Activated CD8-positive, alpha-beta memory T cell treated with anti-CD3 and anti-CD28 coated beads, Interleukin-2, amount 50 U/mL, for 4 hours (primary cell): ENCODE measurements around the gene PKP4.
"Not testable (repeated sequence)": the region's sequence is repeated elsewhere in the genome, so short reads cannot be mapped to it uniquely, and the experiment has no call there.

Experiments
- DNase-seq: peaks from one replicate; pipeline ENCODE4 v3.0.0-alpha.2; 2020

Gene PKP4

DNA sequence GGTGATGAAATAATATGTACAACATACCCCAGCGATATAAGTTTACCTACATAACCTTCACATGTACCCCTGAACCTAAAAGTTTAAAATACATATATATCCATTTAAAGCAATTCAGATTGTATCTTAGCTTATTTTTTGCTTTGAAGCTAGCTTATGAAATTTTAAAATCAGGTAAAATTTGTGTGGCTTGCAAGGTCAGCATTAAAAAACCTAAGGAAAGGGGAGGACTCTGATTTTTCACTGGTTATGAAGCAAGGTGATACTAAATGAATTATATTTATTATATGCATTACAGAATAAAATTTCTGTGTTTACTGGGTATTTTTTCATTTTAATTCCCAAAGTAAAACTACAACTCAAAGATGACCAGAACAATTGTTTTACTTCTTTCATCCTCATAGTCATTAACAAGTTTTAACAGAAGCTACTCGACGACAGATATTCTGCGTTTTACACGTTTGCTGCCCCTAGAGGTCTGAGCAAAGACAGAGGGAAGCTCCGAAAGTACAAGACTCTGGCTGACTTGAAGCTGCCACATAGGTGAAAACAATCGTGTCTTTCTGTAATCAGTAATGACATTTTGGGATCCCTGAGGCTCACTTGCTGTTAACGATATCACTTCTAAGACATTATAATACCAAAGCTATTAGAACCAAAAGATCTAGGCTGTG is 17.1 kb downstream of the PKP4 start:
- no peak for DNase-seq

DNA sequence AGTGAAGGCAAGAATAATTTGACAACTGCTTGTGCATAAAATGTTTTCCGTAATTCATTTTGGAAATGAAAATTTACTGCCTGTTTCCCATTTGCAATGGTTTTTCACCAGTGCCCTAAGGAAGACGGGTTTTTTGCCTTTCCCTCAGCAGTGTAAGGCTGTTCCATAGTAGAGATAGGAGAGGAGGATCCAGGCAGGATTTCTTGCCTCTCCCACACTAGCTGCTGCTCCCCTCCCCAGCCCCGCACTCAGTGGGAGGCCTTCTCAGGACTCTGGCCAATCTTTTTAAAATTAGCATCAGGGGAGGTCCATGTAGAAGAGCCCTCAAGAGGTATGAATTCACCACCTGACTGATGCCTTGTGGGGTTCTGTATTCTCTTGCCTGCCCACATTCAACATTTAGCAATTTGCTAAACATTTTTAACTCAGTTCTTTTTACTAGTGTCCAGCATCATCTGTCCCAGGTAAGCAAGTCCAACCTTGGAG is 17.8 kb downstream of the PKP4 start:
- not testable (repeated sequence) for DNase-seq

DNA sequence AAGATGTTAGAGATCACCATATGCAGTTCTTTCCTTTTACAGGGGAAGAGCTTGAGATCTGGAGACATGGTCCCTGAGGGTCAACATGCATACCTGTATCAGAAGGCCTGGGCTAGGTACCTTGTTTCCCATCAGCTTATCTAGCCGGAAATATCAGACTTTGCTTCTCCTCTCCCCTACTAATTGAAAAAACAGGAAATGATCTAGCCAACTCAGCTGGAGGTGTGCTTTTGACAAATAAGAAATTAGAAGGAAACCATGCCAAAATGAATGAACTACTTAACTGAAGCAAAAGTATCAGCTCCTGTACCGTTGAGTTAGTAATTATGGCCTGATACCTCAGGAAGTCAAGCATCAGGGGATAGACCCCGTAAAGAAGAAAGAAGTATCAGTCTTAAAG is 20.4 kb downstream of the PKP4 start:
- DNase-seq = no peak

DNA sequence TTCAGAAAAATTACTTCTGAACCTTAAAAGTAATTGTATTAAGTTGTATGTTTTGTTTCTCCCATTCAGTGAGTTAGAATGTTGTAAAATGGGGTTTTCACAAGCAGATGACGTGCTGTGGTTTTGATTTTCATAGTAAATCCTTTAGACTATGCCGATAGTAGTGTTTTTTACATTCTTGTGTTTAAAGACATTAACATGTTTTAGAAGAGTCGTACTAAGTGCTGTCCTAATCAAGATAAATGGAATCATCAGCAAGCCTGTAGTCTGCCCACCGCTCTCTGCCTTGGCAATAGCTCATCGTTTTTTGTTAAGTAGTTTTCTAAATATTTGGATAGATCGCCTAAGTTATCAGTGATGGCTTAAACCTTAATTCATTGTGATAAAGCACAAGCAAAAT is 21.5 kb downstream of the PKP4 start:
- DNase-seq = no peak

DNA sequence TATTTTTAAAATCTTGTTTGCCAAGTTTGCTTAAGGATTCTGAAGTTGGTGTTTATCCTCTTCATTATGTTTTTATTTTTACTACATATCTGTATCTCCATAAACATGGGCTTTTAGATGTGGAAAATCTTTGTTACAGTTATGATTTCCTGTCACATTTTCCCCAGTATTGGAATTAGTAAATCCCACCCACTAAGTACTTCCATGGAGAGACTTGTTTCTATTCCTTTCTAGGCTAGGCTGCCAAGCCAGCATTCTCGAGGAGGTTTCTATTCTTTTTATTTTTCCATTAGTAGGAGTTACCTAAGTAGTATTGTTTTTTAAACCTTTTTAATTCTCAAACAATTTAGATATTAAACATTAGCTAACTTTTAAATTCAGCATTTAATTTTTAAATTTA is 22.1 kb downstream of the PKP4 start:
- DNase-seq = no peak

DNA sequence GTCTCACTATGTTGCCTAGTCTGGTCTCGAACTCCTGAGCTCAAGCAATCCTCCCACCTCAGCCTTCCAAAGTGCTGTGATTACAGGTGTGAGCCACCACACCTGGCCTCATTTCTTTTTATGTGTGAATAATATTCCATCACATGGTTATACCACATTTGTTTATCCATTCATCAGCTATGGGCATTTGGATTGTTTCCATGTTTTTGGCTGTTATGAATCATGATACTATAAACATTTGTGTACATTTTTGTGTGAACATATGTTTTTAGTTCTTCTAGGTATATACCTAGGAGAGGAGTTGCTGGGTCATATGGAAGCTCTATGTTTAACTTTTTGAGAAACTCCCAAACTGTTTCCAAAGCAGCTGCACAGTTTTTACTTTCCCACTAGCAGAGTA is 24.4 kb downstream of the PKP4 start:
- no peak for DNase-seq

DNA sequence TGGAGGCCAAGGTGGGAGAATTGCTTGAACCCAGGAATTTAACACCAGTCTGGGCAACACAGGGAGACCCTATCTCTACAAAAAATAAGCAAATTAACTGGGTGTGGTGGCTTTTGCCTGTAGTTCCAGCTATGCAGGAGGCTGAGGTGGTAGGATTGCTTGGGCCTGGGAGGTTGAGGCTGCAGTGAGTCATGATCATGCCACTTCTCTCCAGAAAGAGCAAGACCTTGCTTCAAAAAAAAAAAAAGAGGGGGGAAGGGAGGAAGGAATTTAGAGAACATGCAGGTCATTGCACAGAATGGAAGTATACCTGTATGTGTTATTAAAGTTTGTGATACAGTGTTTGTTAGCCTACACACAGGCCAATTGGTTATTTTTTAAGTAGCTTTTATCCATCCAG is 25.8 kb downstream of the PKP4 start:
- no peak for DNase-seq

DNA sequence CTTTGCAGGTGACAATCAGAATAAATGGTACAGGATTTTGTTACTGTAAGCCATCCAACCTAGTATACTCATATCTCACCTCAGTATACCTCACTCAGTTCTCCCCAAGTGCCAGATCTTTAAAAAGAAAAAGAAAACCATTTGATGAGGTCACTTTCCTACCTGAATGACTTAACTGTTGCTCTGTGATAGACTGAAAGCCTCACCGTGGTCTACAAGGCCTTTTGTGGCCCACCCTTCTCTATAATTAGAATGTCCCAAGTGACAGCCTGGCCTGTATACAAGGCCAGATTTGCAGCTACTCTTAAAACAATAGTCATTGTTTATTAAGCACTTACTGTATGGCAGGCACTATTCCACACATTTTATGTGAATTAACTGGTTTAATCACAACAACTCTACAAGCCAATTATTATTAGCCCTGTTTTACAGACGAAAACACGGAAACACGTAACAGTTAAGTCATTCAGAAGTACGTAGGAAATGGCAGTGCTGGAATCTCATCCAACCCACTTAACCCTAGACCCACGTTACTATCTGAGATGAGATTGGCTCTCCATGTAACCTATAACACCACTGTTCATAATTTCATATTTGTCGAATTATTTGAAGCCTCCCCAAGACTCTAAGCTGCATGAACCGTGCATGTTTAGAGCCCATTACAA is 28.3 kb downstream of the PKP4 start:
- no peak for DNase-seq

DNA sequence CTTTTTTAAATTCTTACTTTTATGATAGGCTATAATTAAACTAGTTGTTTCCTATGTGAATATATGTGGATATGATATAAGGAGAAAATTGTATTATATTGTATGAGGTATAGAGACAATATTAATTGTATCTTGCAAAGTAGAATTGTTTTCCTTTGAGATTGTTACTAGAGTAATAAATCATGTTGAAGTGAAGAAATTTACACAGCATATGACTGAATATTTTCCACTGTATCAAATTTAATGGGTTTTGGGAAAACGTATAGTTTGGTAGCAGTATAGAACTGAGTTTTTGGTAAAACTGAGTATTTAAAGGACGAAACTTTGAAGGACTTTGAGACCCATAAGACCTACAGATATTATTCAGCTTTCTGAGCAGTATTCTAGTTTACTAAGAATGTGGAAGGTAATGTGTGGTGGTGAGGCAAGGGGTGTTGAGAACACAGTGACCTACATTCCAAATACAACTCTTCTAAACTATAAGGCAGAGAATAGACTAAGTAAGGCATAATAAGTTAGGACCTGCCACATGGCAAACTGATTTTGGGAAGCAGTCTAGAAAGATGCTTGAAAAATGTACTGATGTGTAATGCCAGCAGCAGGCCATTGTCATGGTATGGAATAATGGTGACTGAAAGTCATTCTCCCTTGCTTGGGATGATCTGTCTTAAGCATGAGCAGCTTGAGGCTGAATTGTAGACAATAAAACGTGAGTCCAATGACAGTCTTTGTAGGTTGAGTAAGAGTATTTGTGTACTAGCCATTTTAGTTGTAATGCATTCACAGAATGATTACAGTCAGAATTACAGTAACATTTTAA is 29.6 kb downstream of the PKP4 start:
- no peak for DNase-seq

DNA sequence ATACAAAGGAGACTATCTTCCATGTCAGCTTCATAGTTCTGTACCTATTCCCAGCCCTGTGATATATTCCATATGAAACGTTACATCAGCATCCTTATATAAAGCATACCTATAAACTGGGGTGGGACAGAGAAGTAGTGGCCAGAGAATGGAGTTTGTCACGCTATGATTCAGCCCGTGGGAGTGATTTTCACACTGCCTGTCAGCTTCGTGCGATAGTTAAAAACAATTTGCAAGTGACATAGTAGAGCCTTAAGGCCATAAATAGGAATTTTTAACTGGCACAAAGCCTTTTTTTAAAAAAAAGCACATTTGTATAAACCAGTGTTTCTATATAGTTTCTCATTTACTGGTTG is 30.2 kb downstream of the PKP4 start:
- no peak for DNase-seq

DNA sequence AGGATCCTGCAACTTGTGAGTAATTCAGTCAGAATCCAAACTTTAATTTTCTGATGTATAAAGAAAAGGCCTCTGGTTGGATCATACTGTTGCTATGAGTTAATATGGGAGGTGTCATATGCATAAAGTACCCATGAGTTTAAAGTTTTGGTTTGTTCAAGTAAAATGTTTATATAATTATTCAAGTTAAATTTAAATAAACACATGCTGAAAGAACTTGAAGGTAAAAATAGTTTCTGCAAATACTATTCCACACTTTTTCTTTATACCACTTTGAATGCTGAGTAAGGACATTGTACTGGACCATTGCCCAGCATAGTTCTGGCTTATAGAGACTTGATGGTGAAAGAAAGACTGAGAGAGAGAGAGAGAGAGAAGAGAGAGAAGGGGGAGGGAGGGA is 30.7 kb downstream of the PKP4 start:
- no peak for DNase-seq

DNA sequence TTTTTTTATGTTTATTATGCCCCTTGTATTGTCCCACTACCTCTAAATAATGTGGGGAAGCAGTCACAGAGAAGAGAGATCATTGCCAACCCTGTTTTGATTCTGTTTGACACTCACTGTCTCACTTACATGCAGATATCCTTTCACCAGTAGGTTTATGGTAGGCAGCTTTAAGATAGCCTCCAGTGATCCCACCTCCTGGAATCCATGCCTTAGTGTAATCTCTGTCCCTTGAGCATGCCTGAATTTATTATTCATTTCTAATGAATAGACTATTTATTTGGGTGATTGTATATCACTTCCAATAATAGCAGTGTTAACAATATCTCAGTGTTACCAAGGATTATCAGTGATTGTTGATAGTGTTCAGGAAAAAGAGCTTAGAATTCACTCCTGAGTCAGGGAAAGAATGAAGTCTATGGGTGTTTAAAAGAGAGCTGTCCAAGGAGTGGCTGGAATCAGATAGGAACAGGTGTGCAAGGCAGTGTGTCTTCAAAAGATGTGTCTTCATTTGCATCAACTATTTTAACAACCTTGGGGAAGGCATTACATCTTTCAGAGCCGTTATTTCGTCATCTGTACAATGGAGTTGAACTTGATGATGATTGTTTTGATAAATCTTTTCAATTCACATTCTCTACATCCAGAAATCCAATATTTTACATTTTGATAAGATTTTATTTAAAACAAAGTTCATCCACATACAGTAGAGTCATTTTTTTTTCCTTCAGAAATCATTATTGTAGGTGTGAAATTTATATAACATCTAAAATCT is 31.9 kb downstream of the PKP4 start:
- no peak for DNase-seq

DNA sequence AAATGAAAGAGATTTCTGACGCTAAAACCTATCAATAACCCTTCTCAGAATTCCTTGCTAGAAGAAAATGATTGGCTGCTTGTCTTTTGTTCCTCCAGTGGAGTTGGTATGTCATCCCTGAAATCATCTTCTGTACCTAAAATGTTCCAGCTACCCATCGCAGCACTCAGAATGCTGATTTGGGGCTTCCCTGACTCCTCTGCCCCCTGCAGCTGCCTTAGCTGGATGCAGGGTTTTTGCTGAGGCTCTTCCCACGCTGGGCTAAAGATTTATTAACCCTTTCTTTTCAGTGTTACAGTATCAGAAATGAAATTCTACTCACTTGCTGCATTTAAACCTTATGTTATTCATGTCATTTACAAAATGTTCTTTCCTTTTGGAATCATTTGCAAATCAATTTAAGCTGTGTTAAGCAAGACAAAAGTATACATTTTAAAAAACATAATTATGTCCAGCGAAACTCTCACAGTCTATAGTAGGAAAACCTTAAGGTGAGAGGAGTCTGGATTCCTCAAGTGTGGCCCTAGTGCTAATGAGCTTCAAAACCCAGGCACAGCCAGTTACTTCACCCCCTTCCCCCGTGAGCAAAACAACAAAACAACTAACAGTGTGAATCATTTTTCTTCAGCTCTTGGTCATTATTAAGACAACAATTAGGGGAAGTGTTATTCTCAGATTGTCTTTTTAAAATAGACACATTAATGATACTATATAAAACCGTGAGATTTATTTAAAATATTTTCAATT is 32.8 kb downstream of the PKP4 start:
- DNase-seq = no peak

DNA sequence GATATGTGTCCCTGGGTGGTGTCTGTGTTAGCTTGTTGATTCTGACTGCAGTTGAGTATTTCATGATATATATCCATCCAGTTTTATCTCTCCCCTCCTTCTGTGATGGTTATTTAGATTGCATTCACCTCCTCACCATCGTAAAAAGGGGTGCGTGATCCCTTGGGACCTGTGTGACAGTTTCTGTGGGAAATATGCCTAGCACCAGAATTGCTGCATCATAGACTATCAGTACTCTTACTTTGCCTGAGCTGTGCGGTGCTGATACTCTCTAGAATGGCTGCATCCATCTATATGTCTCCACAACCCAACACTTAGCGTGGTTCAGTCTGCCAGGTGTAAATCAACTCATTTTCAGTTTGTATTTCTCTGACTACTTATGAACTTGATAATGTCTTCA is 34.3 kb downstream of the PKP4 start:
- DNase-seq = no peak

DNA sequence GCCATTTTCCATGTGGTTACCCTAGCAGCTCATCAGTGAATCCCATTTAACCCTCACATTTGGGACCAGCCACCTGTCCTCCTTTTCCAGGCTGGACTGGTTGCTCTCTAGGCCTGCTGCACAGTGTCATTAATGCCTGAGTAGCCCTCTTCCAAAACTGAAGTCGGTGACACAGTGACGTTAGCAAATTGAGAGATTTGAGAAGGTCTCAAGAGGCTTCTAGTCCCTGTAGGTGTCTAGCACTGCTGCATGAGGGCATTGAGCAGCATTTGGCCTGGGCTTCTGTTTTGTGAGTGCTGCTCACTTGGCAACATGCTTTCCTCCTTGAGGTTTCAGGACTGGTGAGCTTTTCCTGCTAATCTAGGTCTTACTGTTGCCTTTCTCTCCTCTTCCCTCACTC is 36.7 kb downstream of the PKP4 start:
- DNase-seq = no peak

DNA sequence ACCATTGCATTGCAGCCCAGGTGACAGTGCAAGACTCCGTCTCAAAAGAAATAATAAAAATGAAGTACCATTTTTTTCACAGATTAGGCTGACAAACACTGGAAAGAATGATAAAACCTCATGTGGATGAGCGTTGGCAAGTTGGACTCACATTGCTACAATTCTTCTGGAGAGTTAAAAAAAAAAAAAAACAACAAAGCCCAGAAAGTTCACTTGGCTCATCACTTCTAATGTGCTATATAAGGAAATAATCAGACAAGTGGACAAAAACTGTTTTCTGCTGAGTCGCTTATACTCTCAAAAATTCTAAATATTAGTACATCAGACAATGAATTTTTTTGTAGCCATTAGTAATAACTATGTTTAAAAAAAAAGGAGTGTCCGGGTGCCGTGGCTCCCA is 38.4 kb downstream of the PKP4 start:
- no peak for DNase-seq

DNA sequence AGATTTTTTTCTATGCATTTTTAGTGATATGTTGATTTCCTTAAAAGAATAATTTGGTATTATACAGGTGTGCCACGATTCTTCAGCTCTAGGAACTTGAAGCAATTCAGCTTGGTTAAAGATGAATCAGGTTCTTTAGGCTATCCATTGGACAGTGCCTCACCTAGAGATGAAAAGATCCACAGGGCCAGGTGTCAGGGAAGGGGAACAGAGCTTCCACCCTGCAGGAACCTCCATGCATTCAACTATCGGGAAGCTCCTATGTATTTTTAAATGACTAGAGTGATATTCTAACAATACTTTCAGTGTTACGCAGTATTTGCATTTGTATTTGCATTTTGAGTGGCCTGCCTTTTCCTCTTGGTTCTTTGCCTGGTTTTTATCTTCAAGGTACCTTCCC is 40.2 kb downstream of the PKP4 start:
- no peak for DNase-seq

DNA sequence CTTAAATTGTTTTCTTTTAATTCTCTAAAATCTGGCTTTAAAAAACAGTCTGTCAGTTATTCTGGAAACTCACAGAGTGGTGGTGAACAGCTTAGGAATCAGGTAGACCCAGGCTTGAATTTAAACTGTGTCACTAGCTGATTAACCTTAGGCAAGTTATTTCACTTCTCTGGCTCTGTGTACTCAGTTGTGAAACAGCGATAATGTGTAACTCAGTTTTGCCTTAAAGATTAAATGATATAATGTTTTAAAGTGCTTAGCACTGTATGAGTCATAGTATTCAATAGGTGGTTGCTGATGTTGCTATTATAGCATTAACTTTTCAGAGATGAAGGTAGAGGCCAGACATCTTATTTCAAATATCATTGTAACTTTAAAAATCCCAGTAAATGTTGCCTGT is 40.7 kb downstream of the PKP4 start:
- no peak for DNase-seq

DNA sequence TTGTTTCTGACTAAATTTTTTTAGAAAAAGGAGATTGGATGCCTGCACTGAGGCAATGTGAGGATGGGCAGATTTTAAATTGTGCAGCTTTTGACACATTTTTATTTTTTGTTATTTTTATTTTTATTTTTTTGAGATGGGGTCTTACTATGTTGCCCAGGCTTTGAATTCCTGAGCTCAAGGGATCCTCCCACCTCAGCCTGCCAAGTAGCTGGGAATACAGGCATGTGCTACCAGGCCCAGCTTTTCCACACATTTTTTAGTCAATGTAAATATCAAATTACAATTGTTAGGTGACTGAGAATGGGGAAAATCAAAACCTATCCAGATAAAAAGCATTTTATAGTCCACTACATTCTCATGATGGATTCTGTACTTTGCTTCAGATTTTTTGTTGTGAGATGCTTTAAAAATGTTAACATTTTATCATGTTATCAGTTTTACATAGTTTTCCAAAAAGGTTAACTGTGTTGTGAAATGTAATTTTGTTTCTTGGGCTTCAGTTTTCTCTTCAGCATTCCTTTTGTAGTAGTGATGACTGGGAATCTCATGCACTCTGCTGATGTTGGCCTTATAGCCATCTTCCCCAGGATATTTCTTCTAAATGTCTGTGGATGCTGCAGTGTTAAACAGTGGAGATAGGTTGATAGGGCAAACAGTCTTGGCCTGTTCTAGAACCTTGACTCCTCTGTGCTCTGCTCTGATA is 41.4 kb downstream of the PKP4 start:
- no peak for DNase-seq

DNA sequence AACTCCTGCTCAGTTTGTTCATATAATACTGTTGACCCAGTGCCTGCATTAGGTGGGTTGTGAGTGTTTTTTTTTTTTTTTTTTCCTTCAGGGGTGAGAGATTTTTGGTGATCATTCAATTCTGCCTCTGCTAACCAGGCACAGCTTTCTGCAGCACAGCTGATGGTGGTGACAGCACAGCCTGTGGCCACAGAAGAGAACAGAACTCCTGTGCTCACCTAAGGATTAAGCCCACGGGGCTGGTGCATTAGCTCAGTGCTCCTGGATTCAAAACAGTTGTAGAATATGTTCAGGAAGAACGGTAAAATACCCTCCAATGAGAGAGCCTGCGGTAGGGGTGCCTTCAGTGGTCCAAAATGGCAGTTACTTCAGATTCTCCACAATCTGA is 42.0 kb downstream of the PKP4 start:
- DNase-seq = no peak

DNA sequence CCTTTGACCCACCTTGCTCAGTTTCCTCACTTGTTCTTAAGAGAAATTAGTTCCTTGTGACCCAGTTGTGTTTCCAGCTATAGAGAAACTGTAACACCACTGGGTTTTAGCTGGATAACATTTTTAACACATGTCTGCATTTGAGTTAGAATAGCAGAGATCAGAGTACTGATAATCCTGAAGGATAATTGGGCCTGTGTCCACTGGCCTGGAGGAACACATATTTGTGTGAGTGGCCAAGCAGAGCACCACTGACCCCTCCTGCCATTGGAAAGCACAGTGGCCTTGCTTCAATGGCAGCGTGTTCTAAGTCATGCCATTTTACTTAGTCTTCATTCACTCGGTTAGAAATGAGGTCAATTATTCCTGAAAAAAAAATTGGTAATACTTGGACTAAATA is 42.6 kb downstream of the PKP4 start:
- DNase-seq = no peak

DNA sequence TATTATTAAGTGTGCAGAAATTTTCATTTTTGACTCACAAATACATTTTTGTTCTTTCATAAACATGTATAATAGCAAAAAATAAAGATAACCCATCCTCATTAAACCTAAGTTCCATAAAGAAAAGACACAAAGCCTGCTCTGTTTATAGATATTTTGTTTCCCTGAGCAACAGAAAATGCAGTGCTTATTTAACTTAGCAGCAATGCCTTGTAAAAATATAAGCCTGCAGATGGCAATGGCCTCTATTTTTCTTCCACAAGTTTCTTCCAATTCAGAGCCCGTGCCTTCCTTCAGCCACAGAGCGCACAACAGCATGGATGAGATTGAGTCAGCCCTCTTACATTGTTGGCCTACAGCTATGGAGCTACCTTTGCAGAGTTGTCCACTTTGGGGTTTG is 43.6 kb downstream of the PKP4 start:
- DNase-seq = no peak
